ENCODE results near the gene ATP8B1. TPM values are rescaled to one million over a fixed set of nuclear protein-coding genes. Genes with fewer than 3 reads are reported as not detected.

Gene ATP8B1
- total RNA-seq, 1 donor from 2014 or later = 0.16 TPM

GRCh38 chr18:57767259-57768050 lies 35.7 kb downstream of the ATP8B1 start:
- no peaks in the 10 kb centered on the region for H3K9me3 Mint-ChIP-seq
- DNase-seq (ENCODE audit: low spot score) = no peak
- H3K4me1 Mint-ChIP-seq (ENCODE audit: low read depth) = no peaks in the 10 kb centered on the region
- no peak overlapping the region for H3K4me3 Mint-ChIP-seq
- H3K27ac Mint-ChIP-seq = no peak overlapping the region
- H3K36me3 Mint-ChIP-seq (ENCODE audit: low read depth) = no peaks in the 10 kb centered on the region
- intact Hi-C loops (cut with micrococcal nuclease) = no loop called here
- H3K27me3 Mint-ChIP-seq (ENCODE audit: insufficient read depth) = peaks cover 5% of the 10 kb centered on the region

GRCh38 chr18:57764995-57765394 lies 38.1 kb downstream of the ATP8B1 start:
- Mint-ChIP-seq H3K36me3 (ENCODE audit: low read depth) (no peaks in the 10 kb centered on the region), H3K27ac (no peak overlapping the region), H3K9me3 (no peaks in the 10 kb centered on the region), H3K4me3 (no peak overlapping the region), H3K4me1 (ENCODE audit: low read depth) (no peaks in the 10 kb centered on the region), H3K27me3 (ENCODE audit: insufficient read depth) (peaks cover 2% of the 10 kb centered on the region)
- intact Hi-C loops (cut with micrococcal nuclease) = no loop called here
- DNase-seq (ENCODE audit: low spot score) = no peak

DNA sequence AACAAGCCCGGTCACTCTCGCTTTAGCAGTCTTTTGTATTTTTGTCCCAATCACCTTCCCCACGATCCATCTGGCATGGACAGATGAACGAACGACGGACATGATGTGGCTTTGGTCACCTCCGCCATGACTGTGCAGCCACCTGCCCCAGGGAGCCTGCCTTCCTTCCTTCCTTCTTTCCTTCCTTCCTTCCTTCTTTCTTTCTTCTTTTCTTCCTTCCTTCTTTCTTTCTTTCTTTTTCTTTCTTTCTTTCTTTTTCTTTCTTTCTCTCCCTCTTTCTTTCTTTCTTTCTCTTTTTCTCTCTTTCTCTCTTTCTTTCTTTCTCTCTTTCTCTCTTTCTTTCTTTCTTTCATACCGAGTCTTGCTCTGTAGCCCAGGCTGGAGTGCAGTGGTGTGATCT lies 39.0 kb downstream of the ATP8B1 start:
- no peak for DNase-seq (ENCODE audit: low spot score)
- Mint-ChIP-seq H3K27me3 (ENCODE audit: insufficient read depth) (peaks cover 2% of the 10 kb centered on the region), H3K4me3 (no peak overlapping the region), H3K36me3 (ENCODE audit: low read depth) (no peaks in the 10 kb centered on the region), H3K27ac (no peak overlapping the region), H3K9me3 (no peaks in the 10 kb centered on the region), H3K4me1 (ENCODE audit: low read depth) (no peaks in the 10 kb centered on the region)
- intact Hi-C loops (cut with micrococcal nuclease) = no loop called here

GRCh38 chr18:57762686-57763085 lies 40.4 kb downstream of the ATP8B1 start:
- Mint-ChIP-seq H3K36me3 (ENCODE audit: low read depth) (no peaks in the 10 kb centered on the region), H3K27me3 (ENCODE audit: insufficient read depth) (peaks cover 2% of the 10 kb centered on the region), H3K27ac (no peak overlapping the region), H3K9me3 (no peaks in the 10 kb centered on the region), H3K4me3 (no peak overlapping the region), H3K4me1 (ENCODE audit: low read depth) (no peaks in the 10 kb centered on the region)
- no peak for DNase-seq (ENCODE audit: low spot score)
- intact Hi-C loops (cut with micrococcal nuclease) = no loop called here

DNA sequence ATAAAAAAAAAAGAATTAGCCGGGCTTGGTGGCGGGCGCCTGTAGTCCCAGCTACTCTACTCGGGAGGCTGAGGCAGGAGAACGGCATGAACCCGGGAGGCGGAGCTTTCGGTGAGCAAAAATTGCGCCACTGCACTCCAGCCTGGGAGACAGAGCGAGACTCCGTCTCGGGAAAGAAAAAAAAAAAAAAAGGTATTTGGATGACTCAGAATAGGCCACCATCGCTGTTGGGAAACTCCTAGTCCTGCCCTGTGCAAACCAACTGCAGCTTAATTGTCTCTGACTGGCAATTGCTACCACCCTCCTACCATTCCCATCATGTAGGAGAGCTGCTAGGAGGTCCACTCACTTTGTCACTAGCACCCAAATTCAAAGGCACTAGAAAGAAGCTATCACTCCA lies 43.5 kb downstream of the ATP8B1 start:
- no peak for DNase-seq (ENCODE audit: low spot score)
- no peaks in the 10 kb centered on the region for H3K4me1 Mint-ChIP-seq (ENCODE audit: low read depth)
- intact Hi-C loops (cut with micrococcal nuclease) = no loop called here
- H3K27me3 Mint-ChIP-seq (ENCODE audit: insufficient read depth) = peaks cover 2% of the 10 kb centered on the region
- no peak overlapping the region for H3K4me3 Mint-ChIP-seq
- no peak overlapping the region for H3K27ac Mint-ChIP-seq
- no peaks in the 10 kb centered on the region for H3K9me3 Mint-ChIP-seq
- H3K36me3 Mint-ChIP-seq (ENCODE audit: low read depth) = no peaks in the 10 kb centered on the region

GRCh38 chr18:57755473-57756067 lies 47.5 kb downstream of the ATP8B1 start:
- Mint-ChIP-seq H3K4me1 (ENCODE audit: low read depth) (peaks cover 8% of the 10 kb centered on the region), H3K4me3 (no peak overlapping the region), H3K36me3 (ENCODE audit: low read depth) (no peaks in the 10 kb centered on the region), H3K27ac (no peak overlapping the region), H3K27me3 (ENCODE audit: insufficient read depth) (no peaks in the 10 kb centered on the region), H3K9me3 (no peaks in the 10 kb centered on the region)
- intact Hi-C loops (cut with micrococcal nuclease) = no loop called here
- DNase-seq (ENCODE audit: low spot score) = no peak

GRCh38 chr18:57754577-57755338 lies 48.4 kb downstream of the ATP8B1 start:
- H3K9me3 Mint-ChIP-seq = no peaks in the 10 kb centered on the region
- no peaks in the 10 kb centered on the region for H3K27me3 Mint-ChIP-seq (ENCODE audit: insufficient read depth)
- no peaks in the 10 kb centered on the region for H3K36me3 Mint-ChIP-seq (ENCODE audit: low read depth)
- intact Hi-C loops (cut with micrococcal nuclease) = no loop called here
- peaks cover 8% of the 10 kb centered on the region for H3K4me1 Mint-ChIP-seq (ENCODE audit: low read depth)
- H3K4me3 Mint-ChIP-seq = no peak overlapping the region
- no peak overlapping the region for H3K27ac Mint-ChIP-seq
- no peak for DNase-seq (ENCODE audit: low spot score)

DNA sequence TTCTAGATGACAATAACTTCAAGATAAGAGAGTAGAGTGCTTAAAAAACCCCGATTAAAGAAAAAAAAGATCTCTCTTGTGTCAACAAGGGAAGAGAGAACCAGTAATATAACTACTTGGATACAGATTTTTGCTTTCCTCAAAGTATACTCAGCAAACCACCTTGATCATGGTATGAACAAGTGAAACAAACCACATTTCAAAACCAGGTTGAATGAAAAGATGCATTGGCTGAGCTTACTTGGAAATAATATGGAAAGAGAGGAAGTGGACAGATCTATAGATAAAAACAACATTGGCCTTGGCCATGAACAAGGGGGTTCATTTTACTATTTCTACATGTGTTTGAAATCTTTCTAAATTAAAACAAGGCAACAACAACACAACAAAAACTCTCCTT lies 50.1 kb downstream of the ATP8B1 start:
- intact Hi-C loops (cut with micrococcal nuclease) = loop anchor here (1.0 kb wide), 1 partner anchor 85 kb away; no protein-coding TSS in a partner anchor

DNA sequence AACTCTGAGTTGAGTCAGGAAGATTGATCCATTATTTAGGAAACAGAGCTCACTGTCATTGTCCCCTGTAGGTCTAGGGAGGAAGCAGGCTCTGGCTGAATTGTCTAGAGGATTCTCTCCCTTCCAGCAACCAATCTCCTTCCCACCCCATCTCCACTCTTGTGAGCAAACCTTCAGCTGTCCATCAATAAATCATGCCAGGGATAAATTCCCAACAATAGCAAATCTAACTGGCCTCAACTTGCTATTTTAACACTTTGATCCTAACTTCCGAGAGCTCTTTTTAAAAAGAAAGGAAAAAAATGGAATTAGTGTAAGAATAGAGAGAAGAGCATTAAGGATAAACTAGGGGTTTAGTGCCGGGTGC lies 53.5 kb downstream of the ATP8B1 start:
- no peaks in the 10 kb centered on the region for H3K36me3 Mint-ChIP-seq (ENCODE audit: low read depth)
- intact Hi-C loops (cut with micrococcal nuclease) = no loop called here
- peaks cover 8% of the 10 kb centered on the region for H3K4me1 Mint-ChIP-seq (ENCODE audit: low read depth)
- no peaks in the 10 kb centered on the region for H3K27me3 Mint-ChIP-seq (ENCODE audit: insufficient read depth)
- no peak overlapping the region for H3K27ac Mint-ChIP-seq
- H3K4me3 Mint-ChIP-seq = no peak overlapping the region
- no peak for DNase-seq (ENCODE audit: low spot score)
- H3K9me3 Mint-ChIP-seq = no peaks in the 10 kb centered on the region

More for the DNA sequence above, 50.1 kb downstream of the ATP8B1 start:
- Mint-ChIP-seq H3K36me3 (ENCODE audit: low read depth) (no peaks in the 10 kb centered on the region), H3K9me3 (no peaks in the 10 kb centered on the region), H3K27me3 (ENCODE audit: insufficient read depth) (no peaks in the 10 kb centered on the region), H3K4me3 (no peak overlapping the region), H3K27ac (no peak overlapping the region), H3K4me1 (ENCODE audit: low read depth) (peaks cover 8% of the 10 kb centered on the region)
- no peak for DNase-seq (ENCODE audit: low spot score)

GRCh38 chr18:57748770-57749603 lies 54.1 kb downstream of the ATP8B1 start:
- DNase-seq (ENCODE audit: low spot score) = no peak
- Mint-ChIP-seq H3K27ac (no peak overlapping the region), H3K4me1 (ENCODE audit: low read depth) (peaks cover 8% of the 10 kb centered on the region), H3K4me3 (no peak overlapping the region), H3K9me3 (no peaks in the 10 kb centered on the region), H3K36me3 (ENCODE audit: low read depth) (no peaks in the 10 kb centered on the region), H3K27me3 (ENCODE audit: insufficient read depth) (no peaks in the 10 kb centered on the region)
- intact Hi-C loops (cut with micrococcal nuclease) = no loop called here

- Mint-ChIP-seq H3K36me3 (ENCODE audit: low read depth) (no peaks in the 10 kb centered on the region), H3K9me3 (no peaks in the 10 kb centered on the region), H3K27ac (no peak overlapping the region), H3K4me3 (no peak overlapping the region), H3K4me1 (ENCODE audit: low read depth) (peaks cover 4% of the 10 kb centered on the region), H3K27me3 (ENCODE audit: insufficient read depth) (no peaks in the 10 kb centered on the region)
- intact Hi-C loops (cut with micrococcal nuclease) = no loop called here
- DNase-seq (ENCODE audit: low spot score) = no peak
Observed at GRCh38 chr18:57747809-57748680, 55.1 kb downstream of the ATP8B1 start.

GRCh38 chr18:57744211-57744694 lies 58.9 kb downstream of the ATP8B1 start:
- DNase-seq (ENCODE audit: low spot score) = no peak
- no peaks in the 10 kb centered on the region for H3K36me3 Mint-ChIP-seq (ENCODE audit: low read depth)
- H3K27me3 Mint-ChIP-seq (ENCODE audit: insufficient read depth) = no peaks in the 10 kb centered on the region
- intact Hi-C loops (cut with micrococcal nuclease) = no loop called here
- no peak overlapping the region for H3K4me3 Mint-ChIP-seq
- no peak overlapping the region for H3K27ac Mint-ChIP-seq
- no peaks in the 10 kb centered on the region for H3K9me3 Mint-ChIP-seq
- no peaks in the 10 kb centered on the region for H3K4me1 Mint-ChIP-seq (ENCODE audit: low read depth)

Measured in activated T-helper 1 cell treated with anti-CD3 and anti-CD28 coated beads, Interleukin-12 subunit alpha, Interleukin-12 subunit beta, Interleukin-2, Interleukin-4 antibody, amounts not matched to agents 30 ng/mL and 10 ng/mL and 1 ng/mL, durations not matched to agents 14 hours and 24 hours and 36 hours (primary cell).